Hippocampal formation (tissue), 2 donors: Measurements from ENCODE around the gene GAGE13.
"Not testable (repeated sequence)": the region's sequence is repeated elsewhere in the genome, so short reads cannot be mapped to it uniquely, and the experiment has no call there.

ENCODE experiments used
- DNase-seq, 2 donors: peaks; one replicate each; lab custom pipeline; 2025; lab: John Stamatoyannopoulos, UW

GAGE13 gene, protein sequence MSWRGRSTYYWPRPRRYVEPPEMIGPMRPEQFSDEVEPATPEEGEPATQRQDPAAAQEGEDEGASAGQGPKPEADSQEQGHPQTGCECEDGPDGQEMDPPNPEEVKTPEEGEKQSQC

DNA sequence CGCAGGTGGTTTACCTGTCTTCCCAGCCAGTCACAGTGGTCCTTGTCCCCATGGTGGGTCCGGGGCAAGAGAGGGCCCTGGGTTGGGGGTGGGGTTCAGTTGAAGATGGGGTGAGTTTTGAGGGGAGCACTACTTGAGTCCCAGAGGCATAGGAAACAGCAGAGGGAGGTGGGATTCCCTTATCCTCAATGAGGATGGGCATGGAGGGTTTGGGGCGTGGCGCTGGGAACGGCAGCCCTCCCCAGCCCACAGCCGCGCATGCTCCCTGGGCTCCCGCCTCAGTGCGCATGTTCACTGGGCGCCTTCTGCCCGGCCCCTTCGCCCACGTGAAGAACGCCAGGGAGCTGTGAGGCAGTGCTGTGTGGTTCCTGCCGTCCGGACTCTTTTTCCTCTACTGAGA is at the start of gene GAGE13:
TSS of gene GAGE13 (plus strand) at position 301 of the 400 bp plus-strand sequence. CDS start 1,156 bp downstream, outside the sequence.
- not testable (repeated sequence) for DNase-seq

DNA sequence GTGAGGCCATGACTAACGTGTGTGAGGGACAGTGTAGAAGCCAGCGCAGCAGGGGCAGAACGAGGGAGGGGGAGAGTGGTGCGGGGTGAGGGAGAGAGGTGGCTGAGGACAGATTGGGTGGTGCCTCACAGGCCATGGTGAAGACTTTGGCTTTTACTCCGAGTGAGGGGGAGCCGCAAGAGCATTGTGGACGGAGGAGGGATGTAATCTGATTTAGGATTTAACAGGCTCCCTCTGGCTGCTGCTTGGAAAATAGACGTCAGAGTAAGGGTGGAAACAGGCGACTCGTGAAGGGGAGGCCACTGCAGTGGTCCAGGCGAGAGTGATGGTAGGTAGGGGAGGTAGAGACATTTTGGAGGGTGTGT is 48.8 kb upstream of the GAGE13 start:
- no peak for DNase-seq

DNA sequence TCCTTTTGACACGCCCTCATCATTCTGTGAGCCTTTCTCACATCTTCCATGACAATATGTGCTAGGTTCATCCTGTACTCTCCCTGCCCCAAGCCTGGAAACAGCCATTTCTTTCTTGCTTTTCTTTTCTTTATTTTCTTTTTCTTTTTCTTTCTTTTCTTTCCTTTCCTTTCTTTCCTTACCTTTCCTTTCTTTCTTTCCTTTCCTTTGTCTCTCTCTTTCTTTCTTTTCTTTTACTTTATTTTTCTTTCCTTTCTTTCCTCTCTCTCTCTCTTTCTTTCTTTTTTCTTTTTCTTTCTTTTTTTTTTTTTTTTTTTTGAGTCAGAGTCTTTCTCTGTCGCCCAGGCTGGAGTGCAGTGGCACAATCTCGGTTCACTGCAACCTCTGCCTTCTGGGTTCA is 47.2 kb upstream of the GAGE13 start:
- DNase-seq: no peak

DNA sequence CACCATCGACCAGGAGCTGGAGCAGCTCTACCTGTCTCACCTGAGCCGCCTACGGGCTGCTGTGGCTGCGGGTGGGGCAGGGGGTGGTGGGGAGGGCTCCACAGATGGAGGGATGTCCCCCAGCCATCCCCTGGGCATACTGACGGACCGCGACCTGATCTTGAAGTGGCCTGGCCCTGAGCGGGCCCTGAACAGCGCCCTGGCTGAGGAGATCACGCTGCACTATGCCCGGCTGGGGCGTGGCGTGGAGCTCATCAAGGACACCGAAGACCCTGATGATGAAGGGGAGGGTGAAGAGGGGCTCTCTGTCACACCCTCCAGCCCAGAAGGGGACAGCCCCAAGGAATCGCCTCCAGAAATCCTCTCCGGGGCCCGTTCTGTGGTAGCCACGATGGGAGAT is 45.2 kb upstream of the GAGE13 start:
- DNase-seq: no peak

DNA sequence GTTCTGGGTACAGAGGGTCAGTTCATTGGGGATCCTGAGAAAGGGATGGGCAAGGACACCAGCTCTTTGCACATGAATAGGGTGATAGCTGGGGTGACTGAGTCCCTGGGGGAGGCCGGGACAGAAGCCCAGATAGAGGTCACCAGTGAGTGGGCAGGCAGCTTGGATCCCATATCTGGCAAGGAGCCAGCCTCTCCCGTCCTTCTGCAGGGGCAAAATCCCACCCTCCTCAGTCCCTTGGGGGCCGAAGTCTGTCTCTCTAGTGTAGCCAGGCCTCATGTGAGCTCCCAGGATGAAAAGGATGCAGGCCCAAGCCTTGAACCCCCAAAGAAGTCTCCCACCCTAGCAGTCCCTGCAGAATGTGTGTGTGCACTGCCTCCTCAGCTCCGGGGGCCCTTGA is 44.8 kb upstream of the GAGE13 start:
- no peak for DNase-seq

DNA sequence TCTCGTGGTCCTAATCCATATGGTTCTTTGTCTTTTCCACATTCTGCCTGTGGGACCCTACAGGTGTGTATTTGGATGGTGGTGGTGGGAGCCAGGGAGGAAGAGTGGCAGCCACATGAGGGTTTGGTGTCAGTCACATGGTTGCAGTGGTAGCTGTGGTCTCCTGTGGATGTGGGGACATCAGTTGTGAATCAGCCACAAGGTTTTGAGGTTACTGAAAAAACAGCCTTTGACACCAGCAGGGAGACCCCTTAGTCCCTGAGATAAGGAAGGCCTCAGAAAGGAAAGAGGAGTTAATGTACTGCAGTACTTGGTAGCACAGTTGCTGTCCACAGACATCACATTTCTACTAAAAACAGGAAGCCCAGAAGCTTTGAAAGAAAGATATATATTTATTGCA is 43.7 kb upstream of the GAGE13 start:
- DNase-seq: no peak

DNA sequence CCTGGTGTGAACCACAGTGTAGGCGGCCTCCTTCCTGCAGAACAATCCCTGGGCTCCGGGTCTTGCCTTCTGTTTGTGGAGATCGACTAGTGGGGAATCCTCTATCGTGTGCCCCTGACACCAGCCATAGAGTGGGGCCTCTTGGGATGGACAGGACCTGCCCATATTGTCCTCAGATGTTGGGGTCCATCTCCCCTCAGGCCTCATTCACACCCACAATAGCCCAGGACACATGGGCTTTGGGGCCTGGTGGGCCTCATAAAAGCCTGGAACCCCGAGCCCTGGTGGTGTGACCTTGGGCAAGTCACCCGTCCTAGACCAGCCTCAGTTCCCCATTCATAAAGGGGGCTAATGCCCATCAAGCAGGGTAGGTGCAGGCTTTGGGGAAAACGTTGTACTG is 41.2 kb upstream of the GAGE13 start:
- DNase-seq: no peak

DNA sequence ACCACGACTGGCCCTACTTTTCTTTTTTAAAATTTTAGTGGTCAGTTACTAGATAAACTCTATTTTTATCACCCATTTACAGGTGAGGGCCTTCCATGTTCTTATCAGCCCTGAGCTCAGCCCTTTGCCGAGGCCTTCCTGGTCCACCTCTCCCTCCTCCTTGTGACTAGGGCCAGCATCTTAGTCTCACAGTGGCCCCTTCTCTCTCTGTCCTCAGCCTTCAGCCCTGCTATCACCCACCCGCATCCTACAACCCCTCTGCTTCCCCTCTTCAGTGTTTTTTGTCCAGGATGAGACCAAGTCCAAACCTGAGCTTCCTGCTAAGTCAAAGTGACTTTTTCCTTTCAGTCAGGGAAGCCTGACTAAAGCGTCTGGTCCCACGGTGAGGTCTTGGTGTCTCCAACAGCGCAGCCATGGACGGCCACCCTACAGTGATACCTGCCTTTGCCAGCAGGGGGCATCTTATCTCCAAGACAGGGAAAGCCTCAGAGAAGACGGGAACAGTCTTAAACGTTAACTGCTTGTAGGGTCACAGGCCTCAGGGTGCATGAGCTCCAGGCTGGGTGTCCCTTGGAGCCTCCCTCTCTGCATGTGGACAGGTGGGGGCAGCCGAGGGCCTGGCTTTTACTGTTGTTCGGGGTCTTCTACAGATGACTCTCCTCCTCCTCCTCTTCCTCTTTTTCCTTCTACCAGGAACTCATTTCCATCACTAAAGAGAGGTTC is 39.6 kb upstream of the GAGE13 start:
- peak in 1 of 2 donors; percentile 23 for DNase-seq

DNA sequence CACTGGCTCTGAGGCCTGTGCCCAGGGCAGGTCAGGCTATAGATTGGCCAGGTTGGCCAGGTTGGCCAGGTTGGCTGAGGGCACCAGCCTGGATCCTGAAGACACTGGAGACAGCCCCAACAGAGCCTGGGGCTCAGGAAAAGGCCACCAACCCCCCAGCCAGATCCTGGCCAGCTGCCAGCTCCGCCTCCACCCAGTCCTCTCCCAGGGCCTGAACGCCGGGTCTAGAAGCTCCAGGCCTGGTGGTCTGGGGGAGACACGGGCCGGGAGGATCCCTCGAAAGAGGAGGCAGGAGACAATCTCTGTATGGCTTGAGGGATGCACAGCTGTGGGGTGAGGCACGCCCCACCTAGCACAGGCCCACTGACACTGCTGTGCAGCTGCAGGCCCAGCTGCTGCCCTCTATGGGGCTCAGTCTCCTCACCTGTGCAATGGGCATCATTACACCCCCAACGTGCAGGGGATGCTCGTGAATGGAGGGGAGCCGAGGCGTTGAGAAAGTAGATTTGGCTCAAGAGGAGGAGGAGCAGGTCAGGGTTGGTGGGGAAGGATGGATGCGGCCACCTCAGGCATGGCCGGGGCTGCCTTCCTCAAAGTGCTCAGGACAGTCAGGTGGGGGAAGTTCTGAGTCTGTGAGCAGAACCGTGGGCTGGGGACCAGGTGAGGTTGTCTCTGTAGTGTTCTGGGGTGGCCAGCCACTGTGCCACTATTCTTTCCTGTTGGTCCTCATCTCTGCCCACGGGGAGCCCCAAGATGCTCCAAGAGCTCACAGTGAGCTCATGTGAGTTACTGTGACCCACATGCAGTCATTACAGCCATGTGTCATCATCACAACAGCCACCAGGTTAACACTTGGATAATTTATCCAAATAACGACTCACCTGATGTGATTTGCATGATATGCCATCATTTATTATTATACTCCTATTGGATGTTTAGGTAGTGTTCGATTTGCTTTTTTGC is 38.7 kb upstream of the GAGE13 start:
- no peak for DNase-seq

DNA sequence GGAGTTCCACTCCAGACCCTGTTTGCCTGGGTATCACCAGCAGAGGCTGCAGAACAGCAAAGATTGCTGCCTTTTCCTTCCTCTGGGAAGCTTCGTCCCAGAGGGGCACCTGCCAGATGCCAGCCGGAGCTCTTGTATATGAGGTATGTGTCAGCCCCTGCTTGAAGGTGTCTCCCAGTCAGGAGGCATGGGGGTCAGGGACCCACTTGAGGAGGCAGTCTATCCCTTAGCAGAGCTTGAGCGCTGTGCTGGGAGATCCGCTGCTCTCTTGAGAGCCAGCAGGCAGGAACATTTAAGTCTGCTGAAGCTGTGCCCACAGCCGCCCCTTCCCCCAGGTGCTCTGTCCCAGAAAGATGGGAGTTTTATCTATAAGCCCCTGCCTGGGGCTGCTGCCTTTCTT is 32.1 kb upstream of the GAGE13 start:
- DNase-seq: not testable (repeated sequence)

DNA sequence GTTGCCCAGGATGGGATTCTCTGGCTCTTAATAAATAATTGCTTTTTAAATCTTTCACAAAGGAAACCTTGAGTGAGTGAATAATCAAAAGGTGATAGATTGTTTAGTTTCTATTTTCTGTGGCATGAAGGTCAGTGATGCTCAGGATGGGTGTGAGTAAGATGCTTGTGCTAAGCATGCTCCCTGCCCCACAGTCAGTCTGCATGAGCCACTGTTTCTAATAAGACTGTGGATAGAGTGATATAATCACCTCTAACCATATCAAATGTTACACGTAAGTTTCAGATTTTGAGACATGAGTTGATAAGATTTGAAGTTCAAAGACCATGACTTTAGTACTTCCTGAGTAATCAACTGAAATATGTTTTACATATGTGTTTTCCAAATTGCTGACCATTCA is 30.7 kb upstream of the GAGE13 start:
- DNase-seq: no peak

DNA sequence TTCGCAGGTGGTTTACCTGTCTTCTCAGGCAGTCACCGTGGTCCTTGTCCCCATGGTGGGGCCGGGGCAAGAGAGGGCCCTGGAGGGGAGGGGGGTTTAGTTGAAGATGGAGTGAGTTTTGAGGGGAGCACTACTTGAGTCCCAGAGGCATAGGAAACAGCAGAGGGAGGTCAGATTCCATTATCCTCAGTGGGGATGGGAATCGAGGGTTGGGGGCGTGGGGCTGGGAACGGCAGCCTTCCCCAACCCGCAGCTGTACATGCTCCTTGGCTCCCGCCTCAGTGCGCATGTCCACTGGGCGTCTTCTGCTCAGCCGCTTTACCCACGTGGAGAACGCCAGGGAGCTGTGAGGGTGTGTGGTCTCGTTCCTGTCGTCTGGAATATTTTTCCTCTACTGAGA is 28.0 kb upstream of the GAGE13 start, which contains the start of gene GAGE10:
TSS of gene GAGE10 (plus strand) at position 301 of the 400 bp plus-strand sequence. CDS start 1,214 bp downstream, outside the sequence.
- no peak for DNase-seq

DNA sequence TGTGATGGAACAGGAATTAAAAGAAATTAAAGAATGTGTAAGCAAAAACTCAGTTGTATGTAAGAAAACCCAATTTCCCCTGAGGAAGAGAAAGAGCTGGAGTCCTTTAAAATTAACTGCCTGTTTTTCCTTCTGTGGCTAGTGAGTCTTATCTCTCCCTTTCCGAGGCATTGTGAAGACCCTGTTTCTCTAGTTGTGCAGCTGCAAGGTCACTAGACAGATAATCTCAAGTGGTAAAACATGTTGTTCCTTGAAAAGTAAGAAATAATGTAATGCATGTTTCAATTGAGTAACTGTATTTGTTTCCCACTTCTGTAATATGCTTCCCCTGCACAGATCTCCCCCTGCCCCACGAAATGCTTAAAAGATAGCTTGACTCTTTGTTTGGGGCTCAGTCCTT is 23.6 kb upstream of the GAGE13 start:
- DNase-seq: not testable (repeated sequence)

DNA sequence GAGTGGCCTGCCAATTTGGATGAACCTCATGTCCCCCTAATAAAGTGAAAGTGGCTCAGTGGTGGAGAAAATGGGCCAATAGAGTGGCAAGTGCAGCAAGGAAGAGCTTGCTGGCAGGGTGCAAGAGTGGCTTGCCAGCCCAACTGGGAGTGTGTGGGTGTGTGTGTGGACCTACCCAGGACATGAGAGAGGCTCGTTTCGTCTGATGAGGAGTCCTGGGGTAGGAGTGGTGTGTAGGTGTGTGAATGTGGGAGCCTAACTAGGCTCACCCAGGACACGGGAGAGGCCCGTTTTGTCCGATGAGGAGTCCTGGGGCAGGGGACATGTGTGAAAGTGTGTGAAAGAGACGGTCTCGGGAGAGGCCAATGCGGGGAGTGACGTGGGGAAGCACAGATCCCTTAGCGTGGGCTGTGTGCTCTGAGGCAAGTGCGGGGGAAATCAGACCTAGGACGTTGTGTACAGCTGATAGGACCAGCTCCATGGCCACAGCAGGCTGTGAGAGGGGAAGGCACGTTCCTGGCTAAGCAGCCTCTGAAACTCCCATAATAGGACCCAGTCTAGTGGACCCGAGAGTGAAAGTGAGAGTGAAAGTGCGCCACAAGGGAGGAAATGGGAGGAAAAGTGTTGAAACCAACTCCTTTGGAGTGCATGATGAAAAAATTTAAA is 22.6 kb upstream of the GAGE13 start:
- DNase-seq: no peak

DNA sequence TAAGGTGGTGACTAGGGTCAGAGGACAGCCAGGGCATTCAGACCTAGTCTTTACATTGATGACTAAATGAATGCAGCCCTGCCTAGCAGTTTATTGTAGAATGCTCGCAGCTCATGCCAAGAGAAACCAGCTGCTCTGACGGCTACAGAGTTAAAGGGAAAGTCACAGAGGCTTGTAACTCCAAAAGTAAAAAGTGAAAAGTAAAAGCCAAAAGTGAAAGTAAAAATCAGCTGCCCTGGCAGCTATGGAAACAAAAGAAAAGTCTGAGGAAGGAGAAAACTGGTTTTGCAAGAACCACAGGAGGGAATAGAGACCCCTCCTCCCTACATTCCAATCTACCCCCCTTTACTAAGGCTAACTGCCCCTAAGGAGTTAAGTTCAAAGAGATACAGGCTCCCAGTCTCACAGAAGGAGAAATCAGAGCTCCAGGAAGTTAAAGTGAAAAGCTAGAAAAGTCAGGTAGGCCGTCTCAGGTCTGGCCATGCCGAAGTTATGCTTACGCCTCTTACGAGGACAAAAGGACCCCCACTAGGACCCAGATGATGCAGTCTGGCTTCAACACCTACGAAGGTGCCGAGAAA is 21.9 kb upstream of the GAGE13 start:
- no peak for DNase-seq

DNA sequence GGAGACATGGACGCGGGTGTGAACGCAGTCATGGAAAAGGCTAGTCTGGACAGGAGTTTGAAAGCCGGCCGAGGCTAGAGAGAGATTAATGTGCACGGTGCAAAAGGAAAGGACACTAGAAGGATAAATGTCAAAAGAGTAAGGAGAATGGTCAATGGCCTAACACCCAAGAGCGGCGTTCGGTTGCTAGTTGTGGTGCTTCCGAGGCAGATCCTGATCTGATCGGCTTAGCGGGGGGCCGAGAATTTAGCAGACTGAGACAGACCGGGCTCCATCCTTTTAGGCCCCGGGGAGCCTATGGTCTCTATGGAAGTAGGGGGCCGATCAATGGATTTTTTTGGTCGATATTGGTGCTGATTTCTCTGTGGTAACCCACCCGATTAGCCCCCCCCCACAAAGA is 21.0 kb upstream of the GAGE13 start:
- no peak for DNase-seq

DNA sequence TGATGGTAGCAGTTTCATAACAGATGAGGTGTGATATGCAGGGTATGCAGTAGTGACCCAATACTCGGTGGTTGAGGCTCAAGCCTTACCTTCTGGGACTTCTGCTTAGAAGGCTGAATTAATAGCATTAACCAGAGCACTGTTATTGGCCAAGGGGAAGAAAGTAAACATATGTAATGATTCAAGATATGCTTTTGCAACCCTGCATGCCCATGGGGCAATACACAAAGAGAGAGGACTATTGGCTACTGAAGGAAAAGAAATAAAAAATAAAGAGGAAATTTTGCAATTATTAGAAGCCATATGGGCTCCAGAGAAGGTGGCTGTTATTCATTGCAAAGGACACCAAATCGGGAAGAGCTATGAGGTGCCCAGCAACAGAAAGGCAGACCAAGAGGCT is 19.2 kb upstream of the GAGE13 start:
- DNase-seq: no peak

DNA sequence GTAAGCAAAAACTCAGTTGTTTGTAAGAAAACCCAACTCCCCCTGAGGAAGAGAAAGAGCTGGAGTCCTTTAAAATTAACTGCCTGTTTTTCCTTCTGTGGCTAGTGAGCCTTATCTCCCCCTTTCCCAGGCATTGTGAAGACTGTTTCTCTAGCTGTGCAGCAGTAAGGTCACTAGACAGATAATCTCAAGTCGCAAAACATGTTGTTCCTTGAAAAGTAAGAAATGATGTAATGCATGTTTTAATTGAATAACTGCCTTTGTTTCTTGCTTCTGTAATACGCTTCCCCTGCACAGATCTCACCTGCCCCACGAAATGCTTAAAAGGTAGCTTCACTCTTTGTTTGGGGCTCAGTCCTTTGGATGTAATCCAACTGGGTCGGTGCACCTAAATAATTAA is 15.3 kb upstream of the GAGE13 start:
- no peak for DNase-seq

DNA sequence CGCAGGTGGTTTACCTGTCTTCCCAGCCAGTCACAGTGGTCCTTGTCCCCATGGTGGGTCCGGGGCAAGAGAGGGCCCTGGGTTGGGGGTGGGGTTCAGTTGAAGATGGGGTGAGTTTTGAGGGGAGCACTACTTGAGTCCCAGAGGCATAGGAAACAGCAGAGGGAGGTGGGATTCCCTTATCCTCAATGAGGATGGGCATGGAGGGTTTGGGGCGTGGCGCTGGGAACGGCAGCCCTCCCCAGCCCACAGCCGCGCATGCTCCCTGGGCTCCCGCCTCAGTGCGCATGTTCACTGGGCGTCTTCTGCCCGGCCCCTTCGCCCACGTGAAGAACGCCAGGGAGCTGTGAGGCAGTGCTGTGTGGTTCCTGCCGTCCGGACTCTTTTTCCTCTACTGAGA is 9.6 kb upstream of the GAGE13 start, which contains the start of gene GAGE12J:
TSS of gene GAGE12J (plus strand) at position 301 of the 400 bp plus-strand sequence. CDS start 1,157 bp downstream, outside the sequence.
- not testable (repeated sequence) for DNase-seq

DNA sequence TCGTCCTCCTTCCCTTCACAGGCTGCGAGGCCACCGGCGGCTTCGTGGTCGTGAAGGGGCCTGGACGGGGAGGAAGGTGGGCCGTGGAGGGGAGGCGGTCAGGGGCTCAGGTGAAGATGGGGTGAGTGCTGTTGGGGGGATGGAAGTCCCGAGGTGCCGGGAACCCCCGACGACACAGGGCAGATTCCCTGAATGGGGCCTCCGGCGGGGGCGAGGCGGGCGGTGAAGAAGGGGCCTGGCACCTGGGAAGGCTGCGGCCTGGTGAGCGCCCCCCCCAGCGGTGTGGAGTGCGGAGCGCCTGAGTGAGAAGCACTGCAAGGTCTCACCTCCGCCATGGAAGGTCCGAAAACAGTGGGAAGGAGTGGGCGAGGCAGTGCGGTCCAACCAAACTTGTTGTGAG is 9.1 kb upstream of the GAGE13 start:
- not testable (repeated sequence) for DNase-seq

DNA sequence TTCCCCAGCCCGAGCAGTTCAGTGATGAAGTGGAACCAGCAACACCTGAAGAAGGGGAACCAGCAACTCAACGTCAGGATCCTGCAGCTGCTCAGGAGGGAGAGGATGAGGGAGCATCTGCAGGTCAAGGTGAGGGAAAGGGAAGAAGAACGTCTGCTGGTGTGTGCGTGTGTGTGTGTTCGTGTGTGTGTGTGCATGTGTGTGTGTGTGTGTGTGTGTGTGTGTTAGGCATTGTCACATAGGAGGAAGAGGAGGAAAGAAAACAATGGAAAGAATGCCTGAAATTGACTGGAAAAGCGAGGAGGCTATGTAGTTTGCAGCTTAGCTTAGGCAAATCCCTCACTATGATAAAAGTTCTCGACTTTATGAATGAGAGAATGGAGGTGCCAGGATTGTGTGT is 7.6 kb upstream of the GAGE13 start:
- DNase-seq: not testable (repeated sequence)

DNA sequence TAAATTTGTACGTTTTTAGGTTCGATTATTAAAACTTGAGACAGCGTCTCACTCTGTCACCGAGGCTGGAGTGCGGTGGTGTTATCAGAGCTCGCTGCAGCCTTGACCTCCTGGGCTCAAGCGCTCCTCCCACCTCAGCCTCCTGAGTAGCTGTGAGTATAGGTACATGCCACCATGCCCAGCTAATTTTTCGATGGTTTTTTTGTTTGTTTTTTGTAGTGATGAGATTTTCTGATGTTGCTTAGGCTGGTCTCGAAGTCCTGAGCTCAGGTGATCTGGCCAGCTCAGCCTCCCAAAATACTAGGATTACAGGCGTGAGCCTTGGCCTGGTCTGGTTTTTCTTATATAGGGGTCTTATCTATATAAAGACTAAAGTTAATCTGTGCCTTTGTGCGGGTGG is 961 bp upstream of the GAGE13 start:
- not testable (repeated sequence) for DNase-seq
